SK-N-SH (cell line): ENCODE data around the gene ANAPC5.

Experiments
- FOXM1 ChIP-seq: IDR thresholded peaks from 2 replicates; pipeline ENCODE4 v1.4.0; 2012; ENCODE audit warnings: low read depth, mild to moderate bottlenecking
- JUND ChIP-seq: IDR thresholded peaks from 2 replicates; pipeline ENCODE4 v1.4.0; 2012
- RAD21 ChIP-seq: IDR thresholded peaks from 2 replicates; pipeline ENCODE4 v1.6.1; 2012; ENCODE audit warnings: mild to moderate bottlenecking, low read length
- RCOR1 ChIP-seq: fragments of 150-350 bp; IDR thresholded peaks from 2 replicates; pipeline ENCODE4 v1.6.1; 2017; ENCODE audit warnings: antibody characterized with exemption, low read length
- RFX5 ChIP-seq: IDR thresholded peaks from 2 replicates; pipeline ENCODE4 v1.6.1; 2012; ENCODE audit warnings: mild to moderate bottlenecking, improper control_type of control experiment, low read length
- SMC3 ChIP-seq: IDR thresholded peaks from 2 replicates; pipeline ENCODE4 v1.6.1; 2012; ENCODE audit warnings: low read depth, low read length, improper control_type of control experiment
- TAF1 ChIP-seq: IDR thresholded peaks from 2 replicates; pipeline ENCODE4 v1.6.1; 2012; ENCODE audit warnings: low read depth, mild to moderate bottlenecking, low read length, moderate library complexity, borderline replicate concordance
- YY1 ChIP-seq: IDR thresholded peaks from 2 replicates; pipeline ENCODE4 v1.4.0; 2012; ENCODE audit warnings: low read depth, mild to moderate bottlenecking
- TF ChIP-seq, protein P1 (sequence below): fragments of 200-600 bp; sonication (generic); IDR thresholded peaks from 2 replicates; pipeline ENCODE4 v1.6.1; 2017; ENCODE audit warnings: antibody characterized with exemption, mild to moderate bottlenecking, moderate library complexity
- TF ChIP-seq, protein P2 (sequence below): IDR thresholded peaks from 2 replicates; pipeline ENCODE4 v1.4.0; 2012; ENCODE audit warnings: low read depth
- TF ChIP-seq, protein P3 (sequence below): IDR thresholded peaks from 2 replicates; pipeline ENCODE4 v1.4.0; 2012; ENCODE audit warnings: low read depth, borderline replicate concordance
- TF ChIP-seq, protein P4 (sequence below): IDR thresholded peaks from 2 replicates; pipeline ENCODE4 v1.6.1; 2012; ENCODE audit warnings: mild to moderate bottlenecking, low read depth, low read length, moderate library complexity
- TF ChIP-seq, protein P5 (sequence below): IDR thresholded peaks from 2 replicates; pipeline ENCODE4; 2012

DNA sequence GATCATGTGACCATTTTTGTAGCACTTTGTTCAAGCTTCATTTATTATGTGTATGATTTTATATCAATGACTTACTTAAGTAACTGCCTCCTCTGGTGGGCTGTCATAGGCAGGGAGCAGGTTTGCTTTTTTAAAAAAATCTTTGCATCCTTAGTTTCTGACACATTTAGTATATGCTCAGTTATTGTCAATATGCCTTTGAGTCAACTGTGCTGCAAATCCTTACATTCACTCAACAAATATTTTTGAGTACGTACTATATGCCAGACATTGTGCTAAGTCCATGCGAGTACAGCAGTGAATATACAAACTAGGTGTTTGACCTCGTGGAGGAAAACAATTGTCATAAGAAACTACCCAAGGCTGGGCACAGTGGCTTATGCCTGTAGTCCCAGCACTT is 4.4 kb upstream of the ANAPC5 start:
- TF ChIP-seq FOXM1 (no peak), RCOR1 (no peak), RAD21 (no peak), YY1 (no peak), JUND (no peak), RFX5 (no peak), SMC3 (no peak), TAF1 (no peak)
- TF ChIP-seq, protein P1, sequence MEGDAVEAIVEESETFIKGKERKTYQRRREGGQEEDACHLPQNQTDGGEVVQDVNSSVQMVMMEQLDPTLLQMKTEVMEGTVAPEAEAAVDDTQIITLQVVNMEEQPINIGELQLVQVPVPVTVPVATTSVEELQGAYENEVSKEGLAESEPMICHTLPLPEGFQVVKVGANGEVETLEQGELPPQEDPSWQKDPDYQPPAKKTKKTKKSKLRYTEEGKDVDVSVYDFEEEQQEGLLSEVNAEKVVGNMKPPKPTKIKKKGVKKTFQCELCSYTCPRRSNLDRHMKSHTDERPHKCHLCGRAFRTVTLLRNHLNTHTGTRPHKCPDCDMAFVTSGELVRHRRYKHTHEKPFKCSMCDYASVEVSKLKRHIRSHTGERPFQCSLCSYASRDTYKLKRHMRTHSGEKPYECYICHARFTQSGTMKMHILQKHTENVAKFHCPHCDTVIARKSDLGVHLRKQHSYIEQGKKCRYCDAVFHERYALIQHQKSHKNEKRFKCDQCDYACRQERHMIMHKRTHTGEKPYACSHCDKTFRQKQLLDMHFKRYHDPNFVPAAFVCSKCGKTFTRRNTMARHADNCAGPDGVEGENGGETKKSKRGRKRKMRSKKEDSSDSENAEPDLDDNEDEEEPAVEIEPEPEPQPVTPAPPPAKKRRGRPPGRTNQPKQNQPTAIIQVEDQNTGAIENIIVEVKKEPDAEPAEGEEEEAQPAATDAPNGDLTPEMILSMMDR = no peak
- TF ChIP-seq, protein P2, sequence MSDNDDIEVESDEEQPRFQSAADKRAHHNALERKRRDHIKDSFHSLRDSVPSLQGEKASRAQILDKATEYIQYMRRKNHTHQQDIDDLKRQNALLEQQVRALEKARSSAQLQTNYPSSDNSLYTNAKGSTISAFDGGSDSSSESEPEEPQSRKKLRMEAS = no peak
- TF ChIP-seq, protein P3, sequence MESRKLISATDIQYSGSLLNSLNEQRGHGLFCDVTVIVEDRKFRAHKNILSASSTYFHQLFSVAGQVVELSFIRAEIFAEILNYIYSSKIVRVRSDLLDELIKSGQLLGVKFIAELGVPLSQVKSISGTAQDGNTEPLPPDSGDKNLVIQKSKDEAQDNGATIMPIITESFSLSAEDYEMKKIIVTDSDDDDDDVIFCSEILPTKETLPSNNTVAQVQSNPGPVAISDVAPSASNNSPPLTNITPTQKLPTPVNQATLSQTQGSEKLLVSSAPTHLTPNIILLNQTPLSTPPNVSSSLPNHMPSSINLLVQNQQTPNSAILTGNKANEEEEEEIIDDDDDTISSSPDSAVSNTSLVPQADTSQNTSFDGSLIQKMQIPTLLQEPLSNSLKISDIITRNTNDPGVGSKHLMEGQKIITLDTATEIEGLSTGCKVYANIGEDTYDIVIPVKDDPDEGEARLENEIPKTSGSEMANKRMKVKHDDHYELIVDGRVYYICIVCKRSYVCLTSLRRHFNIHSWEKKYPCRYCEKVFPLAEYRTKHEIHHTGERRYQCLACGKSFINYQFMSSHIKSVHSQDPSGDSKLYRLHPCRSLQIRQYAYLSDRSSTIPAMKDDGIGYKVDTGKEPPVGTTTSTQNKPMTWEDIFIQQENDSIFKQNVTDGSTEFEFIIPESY = no peak
- TF ChIP-seq, protein P4, sequence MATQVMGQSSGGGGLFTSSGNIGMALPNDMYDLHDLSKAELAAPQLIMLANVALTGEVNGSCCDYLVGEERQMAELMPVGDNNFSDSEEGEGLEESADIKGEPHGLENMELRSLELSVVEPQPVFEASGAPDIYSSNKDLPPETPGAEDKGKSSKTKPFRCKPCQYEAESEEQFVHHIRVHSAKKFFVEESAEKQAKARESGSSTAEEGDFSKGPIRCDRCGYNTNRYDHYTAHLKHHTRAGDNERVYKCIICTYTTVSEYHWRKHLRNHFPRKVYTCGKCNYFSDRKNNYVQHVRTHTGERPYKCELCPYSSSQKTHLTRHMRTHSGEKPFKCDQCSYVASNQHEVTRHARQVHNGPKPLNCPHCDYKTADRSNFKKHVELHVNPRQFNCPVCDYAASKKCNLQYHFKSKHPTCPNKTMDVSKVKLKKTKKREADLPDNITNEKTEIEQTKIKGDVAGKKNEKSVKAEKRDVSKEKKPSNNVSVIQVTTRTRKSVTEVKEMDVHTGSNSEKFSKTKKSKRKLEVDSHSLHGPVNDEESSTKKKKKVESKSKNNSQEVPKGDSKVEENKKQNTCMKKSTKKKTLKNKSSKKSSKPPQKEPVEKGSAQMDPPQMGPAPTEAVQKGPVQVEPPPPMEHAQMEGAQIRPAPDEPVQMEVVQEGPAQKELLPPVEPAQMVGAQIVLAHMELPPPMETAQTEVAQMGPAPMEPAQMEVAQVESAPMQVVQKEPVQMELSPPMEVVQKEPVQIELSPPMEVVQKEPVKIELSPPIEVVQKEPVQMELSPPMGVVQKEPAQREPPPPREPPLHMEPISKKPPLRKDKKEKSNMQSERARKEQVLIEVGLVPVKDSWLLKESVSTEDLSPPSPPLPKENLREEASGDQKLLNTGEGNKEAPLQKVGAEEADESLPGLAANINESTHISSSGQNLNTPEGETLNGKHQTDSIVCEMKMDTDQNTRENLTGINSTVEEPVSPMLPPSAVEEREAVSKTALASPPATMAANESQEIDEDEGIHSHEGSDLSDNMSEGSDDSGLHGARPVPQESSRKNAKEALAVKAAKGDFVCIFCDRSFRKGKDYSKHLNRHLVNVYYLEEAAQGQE = no peak
- TF ChIP-seq, protein P5, sequence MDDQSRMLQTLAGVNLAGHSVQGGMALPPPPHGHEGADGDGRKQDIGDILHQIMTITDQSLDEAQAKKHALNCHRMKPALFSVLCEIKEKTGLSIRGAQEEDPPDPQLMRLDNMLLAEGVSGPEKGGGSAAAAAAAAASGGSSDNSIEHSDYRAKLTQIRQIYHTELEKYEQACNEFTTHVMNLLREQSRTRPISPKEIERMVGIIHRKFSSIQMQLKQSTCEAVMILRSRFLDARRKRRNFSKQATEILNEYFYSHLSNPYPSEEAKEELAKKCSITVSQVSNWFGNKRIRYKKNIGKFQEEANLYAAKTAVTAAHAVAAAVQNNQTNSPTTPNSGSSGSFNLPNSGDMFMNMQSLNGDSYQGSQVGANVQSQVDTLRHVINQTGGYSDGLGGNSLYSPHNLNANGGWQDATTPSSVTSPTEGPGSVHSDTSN = no peak
